ENCODE data around the gene C13orf46. TPM values are rescaled to one million over a fixed set of nuclear protein-coding genes. Genes with fewer than 3 reads are reported as not detected.

C13orf46 gene
- total and polyA plus RNA-seq, 2 of the 8 experiments (the other 6 are each of a cell fraction or from before 2014, with no cell fraction given), result 0.23 to 0.28 TPM

- TF ChIP-seq, protein P1, sequence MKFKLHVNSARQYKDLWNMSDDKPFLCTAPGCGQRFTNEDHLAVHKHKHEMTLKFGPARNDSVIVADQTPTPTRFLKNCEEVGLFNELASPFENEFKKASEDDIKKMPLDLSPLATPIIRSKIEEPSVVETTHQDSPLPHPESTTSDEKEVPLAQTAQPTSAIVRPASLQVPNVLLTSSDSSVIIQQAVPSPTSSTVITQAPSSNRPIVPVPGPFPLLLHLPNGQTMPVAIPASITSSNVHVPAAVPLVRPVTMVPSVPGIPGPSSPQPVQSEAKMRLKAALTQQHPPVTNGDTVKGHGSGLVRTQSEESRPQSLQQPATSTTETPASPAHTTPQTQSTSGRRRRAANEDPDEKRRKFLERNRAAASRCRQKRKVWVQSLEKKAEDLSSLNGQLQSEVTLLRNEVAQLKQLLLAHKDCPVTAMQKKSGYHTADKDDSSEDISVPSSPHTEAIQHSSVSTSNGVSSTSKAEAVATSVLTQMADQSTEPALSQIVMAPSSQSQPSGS (IDR thresholded peaks at IDR 0.05; ENCODE audit: low read length), result no peak
- TF ChIP-seq ZNF274 (IDR thresholded peaks at IDR 0.05; ENCODE audit: borderline replicate concordance, extremely low read depth, low read length) (no peak), SP1 (IDR thresholded peaks at IDR 0.05; ENCODE audit: low read depth, low read length) (no peak), KDM5A (IDR thresholded peaks at IDR 0.05; ENCODE audit: low read length) (no peak), TCF12 (IDR thresholded peaks at IDR 0.05; ENCODE audit: low read depth, low read length) (no peak), SUZ12 (IDR thresholded peaks at IDR 0.05; ENCODE audit: low read length) (no peak), PHF8 (conservative IDR thresholded peaks at IDR 0.05; ENCODE audit: low read depth, low read length) (no peak), SRF (IDR thresholded peaks at IDR 0.05; ENCODE audit: low read depth, low read length) (no peak), POLR2AphosphoS5 (IDR thresholded peaks at IDR 0.05; ENCODE audit: low read depth, low read length) (no peak), CBX8 (IDR thresholded peaks at IDR 0.05; ENCODE audit: borderline replicate concordance, low read depth, low read length) (no peak)
Observed at GRCh38 chr13:113907635-113908617, 66.0 kb downstream of the C13orf46 start (continued).

Data from H1 (cell line).